NT2/D1 (cell line): ENCODE data around the gene TSPY9.
"Not testable (repeated sequence)": the region's sequence is repeated elsewhere in the genome, so short reads cannot be mapped to it uniquely, and the experiment has no call there.

ENCODE experiments used
- DNase-seq: peaks from one replicate; pipeline ENCODE4 v3.0.0-alpha.2; 2011; ENCODE audit warnings: low read depth, low spot score
- H3K27me3 ChIP-seq: 2 replicates; pipeline ENCODE4 v1.6.0; 2011; ENCODE audit warnings: mild to moderate bottlenecking; ENCODE audit not compliant: insufficient read length, insufficient read depth
- H3K36me3 ChIP-seq: 2 replicates; pipeline ENCODE4 v1.6.1; 2011; ENCODE audit warnings: mild to moderate bottlenecking, low read length, mixed read lengths; ENCODE audit not compliant: insufficient read depth, insufficient read length
- H3K4me1 ChIP-seq: 2 replicates; pipeline ENCODE4 v1.5.1; 2011; ENCODE audit not compliant: insufficient read depth, insufficient read length
- H3K4me3 ChIP-seq: 2 replicates; pipeline ENCODE4 v1.5.1; 2011; ENCODE audit warnings: low read depth; ENCODE audit not compliant: insufficient read length
- H3K9ac ChIP-seq: 2 replicates; pipeline ENCODE4 v1.6.0; 2011; ENCODE audit warnings: low read depth; ENCODE audit not compliant: insufficient read length
- H3K9me3 ChIP-seq: 2 replicates; pipeline ENCODE4 v1.5.1; 2011; ENCODE audit warnings: mild to moderate bottlenecking, low read length; ENCODE audit not compliant: insufficient read depth

TSPY9 gene

DNA sequence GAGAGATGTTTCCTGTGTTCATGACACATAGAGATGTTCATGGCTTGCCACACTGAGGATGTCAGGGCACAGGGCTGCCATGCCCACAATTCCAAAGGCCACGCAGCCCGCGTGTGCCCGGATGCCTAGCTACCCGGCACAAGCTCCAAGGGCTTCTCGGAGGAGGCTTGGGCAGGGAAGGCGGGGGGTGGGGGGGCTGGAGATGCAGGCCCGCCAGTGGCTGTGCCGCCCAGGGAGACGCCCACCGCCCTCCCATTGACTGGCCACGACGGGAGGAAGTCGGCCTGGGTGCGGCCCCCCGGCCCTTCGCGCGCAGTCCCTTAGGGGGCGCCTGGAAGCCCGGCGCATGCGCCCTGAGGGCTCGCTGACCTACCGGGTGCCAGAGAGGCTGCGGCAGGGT, at the start of gene TSPY9:
TSPY9 (plus strand) TSS at position 301 of the 400 bp plus-strand sequence; CDS start at position 347, 46 bp downstream.
- H3K4me1 ChIP-seq, DNase-seq: not testable (repeated sequence)

GRCh38 chrY:9466655-9467054, 20.4 kb upstream of the TSPY9 start, which contains the start of gene TSPY1:
TSPY1 (plus strand) TSS chrY:9466955; CDS start chrY:9467001, 46 bp downstream.
- H3K36me3 ChIP-seq, H3K9ac ChIP-seq, H3K4me3 ChIP-seq, DNase-seq, H3K27me3 ChIP-seq, H3K4me1 ChIP-seq, H3K9me3 ChIP-seq: not testable (repeated sequence)

More for the DNA sequence above, at the start of gene TSPY9:
- not testable (repeated sequence) for H3K9me3 ChIP-seq, H3K4me3 ChIP-seq, H3K9ac ChIP-seq, H3K27me3 ChIP-seq, H3K36me3 ChIP-seq

DNA sequence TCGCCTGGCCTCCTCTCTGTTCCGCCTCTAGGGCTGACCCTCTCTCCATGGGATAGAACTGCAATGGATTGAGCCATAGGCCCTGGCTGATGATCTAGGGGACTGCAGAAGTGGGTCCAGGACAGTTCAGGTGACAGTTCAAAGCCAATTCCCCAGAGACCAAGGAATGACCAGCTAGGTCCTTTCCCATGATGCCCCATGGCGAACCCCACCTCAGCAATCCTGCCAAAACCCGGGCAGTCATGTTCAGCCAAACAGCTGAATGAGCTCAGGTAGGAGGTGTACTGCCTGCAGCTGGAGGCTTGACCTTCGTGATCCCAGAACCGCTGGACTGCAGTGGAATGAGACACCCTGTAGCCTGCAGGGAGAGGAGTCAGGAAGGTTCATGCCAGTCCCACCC, 17.3 kb downstream of the TSPY9 start:
- not testable (repeated sequence) for DNase-seq, H3K36me3 ChIP-seq, H3K4me1 ChIP-seq, H3K4me3 ChIP-seq, H3K9ac ChIP-seq, H3K27me3 ChIP-seq, H3K9me3 ChIP-seq

DNA sequence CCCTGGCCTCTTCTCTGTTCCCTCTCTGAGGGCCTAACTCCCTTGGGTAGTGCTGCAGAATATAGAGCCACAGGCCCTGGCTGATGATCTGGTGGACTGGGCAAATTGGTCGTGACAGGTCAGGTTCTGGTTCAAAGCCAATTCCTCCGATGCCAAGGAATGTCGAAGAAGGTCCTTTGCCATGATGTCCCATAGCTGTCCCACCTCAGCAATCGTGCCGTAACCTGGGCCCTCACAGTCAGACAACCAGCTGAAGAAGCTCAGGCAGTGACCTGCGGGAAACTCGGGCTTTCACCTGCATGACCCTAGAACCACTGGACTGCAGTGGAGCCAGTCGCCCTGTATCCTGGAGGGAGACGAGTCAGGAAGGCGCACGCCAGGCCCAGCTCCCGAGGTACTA, 29.2 kb downstream of the TSPY9 start:
- not testable (repeated sequence) for H3K4me3 ChIP-seq, H3K9me3 ChIP-seq, H3K4me1 ChIP-seq, H3K27me3 ChIP-seq, H3K9ac ChIP-seq, DNase-seq, H3K36me3 ChIP-seq

DNA sequence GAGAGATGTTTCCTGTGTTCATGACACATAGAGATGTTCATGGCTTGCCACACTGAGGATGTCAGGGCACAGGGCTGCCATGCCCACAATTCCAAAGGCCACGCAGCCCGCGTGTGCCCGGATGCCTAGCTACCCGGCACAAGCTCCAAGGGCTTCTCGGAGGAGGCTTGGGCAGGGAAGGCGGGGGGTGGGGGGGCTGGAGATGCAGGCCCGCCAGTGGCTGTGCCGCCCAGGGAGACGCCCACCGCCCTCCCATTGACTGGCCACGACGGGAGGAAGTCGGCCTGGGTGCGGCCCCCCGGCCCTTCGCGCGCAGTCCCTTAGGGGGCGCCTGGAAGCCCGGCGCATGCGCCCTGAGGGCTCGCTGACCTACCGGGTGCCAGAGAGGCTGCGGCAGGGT, 40.5 kb downstream of the TSPY9 start, which contains the start of gene TSPY10:
TSPY10 (plus strand) TSS at position 301 of the 400 bp plus-strand sequence; CDS start at position 347, 46 bp downstream.
- not testable (repeated sequence) for DNase-seq, H3K9ac ChIP-seq, H3K27me3 ChIP-seq, H3K4me1 ChIP-seq, H3K4me3 ChIP-seq, H3K9me3 ChIP-seq, H3K36me3 ChIP-seq
